Upper lobe of right lung (tissue), 1 donor: ENCODE measurements around the gene VCL. TPM values are rescaled to one million over a fixed set of nuclear protein-coding genes. Genes with fewer than 3 reads are reported as not detected.

Experiments used
- ATAC-seq: fragments of 200-7000 bp; cut with Tn5 transposase; one replicate; pipeline ENCODE4 v1.9.1; 2020; ENCODE audit warnings: mild to moderate bottlenecking, moderate library complexity
- DNase-seq: peaks from one replicate; pipeline ENCODE4 v3.0.0-alpha.2; 2020
- H3K27ac ChIP-seq: fragments of 200-600 bp; one replicate; pipeline ENCODE4 v1.8.0; 2022
- H3K27me3 ChIP-seq: fragments of 200-600 bp; one replicate; pipeline ENCODE4 v1.8.0; 2022; ENCODE audit warnings: mild to moderate bottlenecking
- H3K36me3 ChIP-seq: fragments of 200-600 bp; one replicate; pipeline ENCODE4 v1.8.0; 2022
- H3K4me1 ChIP-seq: fragments of 200-600 bp; one replicate; pipeline ENCODE4 v1.8.0; 2022
- H3K4me3 ChIP-seq: fragments of 200-600 bp; one replicate; pipeline ENCODE4 v1.8.0; 2022; ENCODE audit warnings: mild to moderate bottlenecking
- H3K9me3 ChIP-seq: fragments of 200-600 bp; one replicate; pipeline ENCODE4 v1.8.0; 2022
- intact Hi-C: fragments of 100-400 bp; cut with DNase I; formaldehyde crosslinking; loops from one replicate; pipeline ENCODE4 v1.11.0; 2022
- total RNA-seq: library from RNA; stranded (reverse); fragmentation: NEBNext Ultra II Directional; extraction: Animal tissue kit (Norgen Biotek cat#: 25700); gene quantifications from one replicate; pipeline ENCODE4 v1.2.1, GENCODE V29; 2021
- TF ChIP-seq, protein P1 (sequence below): fragments of 200-600 bp; IDR thresholded peaks from one replicate; pipeline ENCODE4 v1.8.0; 2022; ENCODE audit warnings: antibody characterized with exemption
- donor health status: DM: no; HTN: yes; CAD: no; lungs with severe emphysema.

The VCL gene
- total RNA-seq, 1 donor from 2014 or later, result 148 TPM

DNA sequence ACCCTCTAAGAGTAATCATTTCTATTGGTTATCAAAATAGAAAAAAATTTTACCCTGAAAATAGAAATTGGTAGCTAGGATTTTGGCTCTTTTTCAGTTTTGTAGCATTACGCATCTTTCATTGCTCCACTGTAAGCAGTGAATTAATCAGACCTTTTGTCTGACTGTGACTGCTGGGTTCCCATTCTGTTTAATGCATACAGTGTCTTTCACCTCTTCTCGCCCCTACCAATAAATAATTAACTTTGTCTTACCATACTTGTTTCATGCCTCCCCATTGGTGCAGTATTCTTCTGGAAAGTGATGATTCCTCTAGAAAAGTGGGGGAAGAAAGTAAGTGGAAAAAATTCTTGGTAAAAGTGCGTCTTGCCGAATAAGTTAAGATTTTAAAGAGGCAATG, 79.5 kb downstream of the VCL start:
- no peaks in the 10 kb centered on the region for H3K9me3 ChIP-seq
- peaks cover 18% of the 10 kb centered on the region for H3K4me1 ChIP-seq
- H3K27ac ChIP-seq, result no peak overlapping the region
- H3K27me3 ChIP-seq, result no peaks in the 10 kb centered on the region
- ATAC-seq (no peak), DNase-seq (no peak)
- TF ChIP-seq, protein P1, sequence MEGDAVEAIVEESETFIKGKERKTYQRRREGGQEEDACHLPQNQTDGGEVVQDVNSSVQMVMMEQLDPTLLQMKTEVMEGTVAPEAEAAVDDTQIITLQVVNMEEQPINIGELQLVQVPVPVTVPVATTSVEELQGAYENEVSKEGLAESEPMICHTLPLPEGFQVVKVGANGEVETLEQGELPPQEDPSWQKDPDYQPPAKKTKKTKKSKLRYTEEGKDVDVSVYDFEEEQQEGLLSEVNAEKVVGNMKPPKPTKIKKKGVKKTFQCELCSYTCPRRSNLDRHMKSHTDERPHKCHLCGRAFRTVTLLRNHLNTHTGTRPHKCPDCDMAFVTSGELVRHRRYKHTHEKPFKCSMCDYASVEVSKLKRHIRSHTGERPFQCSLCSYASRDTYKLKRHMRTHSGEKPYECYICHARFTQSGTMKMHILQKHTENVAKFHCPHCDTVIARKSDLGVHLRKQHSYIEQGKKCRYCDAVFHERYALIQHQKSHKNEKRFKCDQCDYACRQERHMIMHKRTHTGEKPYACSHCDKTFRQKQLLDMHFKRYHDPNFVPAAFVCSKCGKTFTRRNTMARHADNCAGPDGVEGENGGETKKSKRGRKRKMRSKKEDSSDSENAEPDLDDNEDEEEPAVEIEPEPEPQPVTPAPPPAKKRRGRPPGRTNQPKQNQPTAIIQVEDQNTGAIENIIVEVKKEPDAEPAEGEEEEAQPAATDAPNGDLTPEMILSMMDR, result no peak
- H3K4me3 ChIP-seq, result no peak overlapping the region
- intact Hi-C loops, result no loop called here
- H3K36me3 ChIP-seq, result peaks cover 52% of the 10 kb centered on the region

- Histone ChIP-seq H3K27ac (no peak overlapping the region), H3K4me1 (peaks cover 18% of the 10 kb centered on the region), H3K4me3 (no peak overlapping the region), H3K36me3 (peaks cover 53% of the 10 kb centered on the region), H3K27me3 (no peaks in the 10 kb centered on the region), H3K9me3 (no peaks in the 10 kb centered on the region)
- intact Hi-C loops, result no loop called here
- ATAC-seq, result no peak
- TF ChIP-seq, protein P1, result no peak
- DNase-seq, result no peak
Observed at GRCh38 chr10:74078037-74078436, 80.1 kb downstream of the VCL start.

- TF ChIP-seq, protein P1, result no peak
- no peak overlapping the region for H3K27ac ChIP-seq
- H3K27me3 ChIP-seq, result no peaks in the 10 kb centered on the region
- no peak overlapping the region for H3K4me3 ChIP-seq
- peaks cover 18% of the 10 kb centered on the region for H3K4me1 ChIP-seq
- DNase-seq (no peak), ATAC-seq (no peak)
- intact Hi-C loops, result no loop called here
- peaks cover 53% of the 10 kb centered on the region for H3K36me3 ChIP-seq
- H3K9me3 ChIP-seq, result no peaks in the 10 kb centered on the region
Observed at GRCh38 chr10:74079028-74079935, 81.4 kb downstream of the VCL start.

DNA sequence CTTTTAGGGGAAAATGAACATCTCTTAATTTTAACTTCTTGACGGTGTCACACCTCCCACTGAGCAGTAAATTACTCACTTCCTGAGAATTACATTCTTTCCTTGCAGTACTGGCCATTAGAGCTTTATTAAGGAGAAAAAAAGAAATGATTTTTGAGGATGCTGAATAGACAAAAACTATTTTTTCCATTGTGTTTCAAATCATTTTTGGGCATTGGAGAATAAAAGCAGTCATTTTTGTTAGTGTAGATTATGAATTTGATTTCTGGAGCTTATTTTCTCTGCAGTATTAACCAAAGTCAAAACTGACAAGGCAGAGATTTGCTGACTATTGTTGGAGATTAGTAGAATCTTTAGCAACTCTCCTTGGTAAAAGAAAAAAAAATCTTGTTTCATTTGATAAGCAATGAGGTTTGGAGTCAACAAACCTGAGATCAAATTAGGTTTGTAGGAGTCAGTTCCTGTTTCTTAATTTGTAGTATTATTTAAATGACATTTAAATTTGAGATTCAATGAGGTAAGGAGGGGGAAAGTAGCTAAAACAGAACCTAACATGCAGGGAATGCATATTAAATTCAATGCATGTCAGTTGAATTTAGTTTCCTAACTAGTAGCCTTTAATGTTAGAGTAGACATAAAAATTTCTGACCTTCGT, 82.1 kb downstream of the VCL start:
- Histone ChIP-seq H3K9me3 (no peaks in the 10 kb centered on the region), H3K36me3 (peaks cover 53% of the 10 kb centered on the region), H3K27me3 (no peaks in the 10 kb centered on the region), H3K27ac (no peak overlapping the region), H3K4me1 (peaks cover 18% of the 10 kb centered on the region), H3K4me3 (no peak overlapping the region)
- intact Hi-C loops, result no loop called here
- no peak for DNase-seq
- ATAC-seq, result no peak
- TF ChIP-seq, protein P1, result no peak

DNA sequence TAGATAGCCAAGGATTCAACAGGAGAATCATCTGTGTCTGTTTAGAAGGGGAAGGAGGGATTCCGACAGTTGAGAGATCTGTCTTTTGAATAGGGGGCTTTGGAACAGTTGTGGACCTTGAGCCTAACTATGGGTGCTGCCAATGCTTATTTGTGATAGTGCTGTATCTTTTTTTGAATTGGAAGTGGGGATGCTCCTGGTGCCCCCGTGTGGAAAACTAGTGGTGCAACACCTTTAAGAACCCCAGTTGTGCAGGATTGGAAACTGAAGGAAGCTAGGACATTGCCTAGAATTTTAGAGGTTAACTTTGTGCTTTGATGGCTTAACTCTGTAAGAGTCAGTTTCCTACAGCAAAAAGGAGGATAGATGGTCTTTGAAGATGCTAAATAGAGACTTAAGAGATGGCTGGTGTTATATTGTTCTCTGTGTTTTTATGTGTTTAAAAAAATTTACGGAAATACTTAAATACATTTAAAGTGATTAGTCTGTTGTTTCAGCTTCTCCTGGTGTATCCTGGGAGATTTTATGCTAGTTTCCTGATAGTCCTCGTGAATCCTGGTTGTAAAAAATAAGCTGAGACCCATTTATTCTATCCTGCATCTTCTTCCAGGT, 83.4 kb downstream of the VCL start:
- intact Hi-C loops, result no loop called here
- DNase-seq, result no peak
- Histone ChIP-seq H3K9me3 (no peaks in the 10 kb centered on the region), H3K27ac (no peak overlapping the region), H3K4me3 (no peak overlapping the region), H3K36me3 (peaks cover 51% of the 10 kb centered on the region), H3K4me1 (peaks cover 18% of the 10 kb centered on the region), H3K27me3 (no peaks in the 10 kb centered on the region)
- peak; percentile 90 for ATAC-seq
- TF ChIP-seq, protein P1, result peak; percentile 77
